ENCODE data around the gene ZXDC.

DNA sequence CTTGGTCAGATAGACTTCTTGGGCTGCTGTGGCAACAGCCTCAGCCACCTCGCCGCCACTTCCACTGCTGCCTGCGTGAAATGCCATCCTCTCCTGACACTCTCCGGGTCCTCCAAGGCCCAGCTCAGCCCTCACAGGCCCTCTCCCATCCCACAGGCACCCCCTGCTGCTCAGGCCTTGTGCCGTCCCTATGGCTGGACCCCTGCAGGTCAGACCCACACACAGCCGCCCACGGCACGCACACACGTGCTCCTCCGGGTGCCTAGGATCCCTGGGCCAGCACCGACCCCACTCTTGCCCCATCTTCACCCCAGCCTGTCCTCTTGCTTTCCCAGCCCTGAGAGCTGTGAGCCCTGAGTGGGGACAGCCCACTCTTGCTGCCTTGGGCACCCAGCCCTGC is 61.3 kb downstream of the ZXDC start:
- no peak for TF ChIP-seq POLR2AphosphoS5 (IDR thresholded peaks at IDR 0.05; ENCODE audit: low read depth, low read length)
- no peak for TF ChIP-seq POLR2A (IDR thresholded peaks at IDR 0.05; ENCODE audit: low read depth, low read length)

Data from GM12892 (cell line).